NT2/D1 (cell line): ENCODE results near the gene GALNT9.

Experiments used
- DNase-seq: peaks from one replicate; pipeline ENCODE4 v3.0.0-alpha.2; 2011; ENCODE audit warnings: low read depth, low spot score
- H3K27me3 ChIP-seq: 2 replicates; pipeline ENCODE4 v1.6.0; 2011; ENCODE audit warnings: mild to moderate bottlenecking; ENCODE audit not compliant: insufficient read length, insufficient read depth
- H3K36me3 ChIP-seq: 2 replicates; pipeline ENCODE4 v1.6.1; 2011; ENCODE audit warnings: mild to moderate bottlenecking, low read length, mixed read lengths; ENCODE audit not compliant: insufficient read depth, insufficient read length
- H3K4me1 ChIP-seq: 2 replicates; pipeline ENCODE4 v1.5.1; 2011; ENCODE audit not compliant: insufficient read depth, insufficient read length
- H3K4me3 ChIP-seq: 2 replicates; pipeline ENCODE4 v1.5.1; 2011; ENCODE audit warnings: low read depth; ENCODE audit not compliant: insufficient read length
- H3K9ac ChIP-seq: 2 replicates; pipeline ENCODE4 v1.6.0; 2011; ENCODE audit warnings: low read depth; ENCODE audit not compliant: insufficient read length
- H3K9me3 ChIP-seq: 2 replicates; pipeline ENCODE4 v1.5.1; 2011; ENCODE audit warnings: mild to moderate bottlenecking, low read length; ENCODE audit not compliant: insufficient read depth
- SUZ12 ChIP-seq: IDR thresholded peaks from 2 replicates; pipeline ENCODE4 v1.6.1; 2011; ENCODE audit not compliant: insufficient read length, insufficient read depth; ENCODE audit errors: extremely low read depth
- YY1 ChIP-seq: IDR thresholded peaks from 2 replicates; pipeline ENCODE4 v1.6.1; 2011; ENCODE audit not compliant: insufficient read length, insufficient read depth
- ZNF274 ChIP-seq: IDR thresholded peaks from 2 replicates; pipeline ENCODE4 v1.6.1; 2011; ENCODE audit warnings: mild to moderate bottlenecking, low read depth, low read length

The GALNT9 gene

GRCh38 chr12:132333766-132334165 lies 4.4 kb upstream of the GALNT9 start:
- H3K4me3 ChIP-seq = no peak overlapping the region
- H3K27me3 ChIP-seq = peaks cover 94% of the 10 kb centered on the region
- no peaks in the 10 kb centered on the region for H3K36me3 ChIP-seq
- H3K4me1 ChIP-seq = peaks cover 2% of the 10 kb centered on the region
- TF ChIP-seq SUZ12 (no peak), YY1 (no peak), ZNF274 (no peak)
- H3K9ac ChIP-seq = no peak overlapping the region
- no peaks in the 10 kb centered on the region for H3K9me3 ChIP-seq
- DNase-seq = no peak

GRCh38 chr12:132333273-132333672 lies 3.9 kb upstream of the GALNT9 start:
- TF ChIP-seq ZNF274 (no peak), SUZ12 (no peak)
- Histone ChIP-seq H3K4me1 (peaks cover 2% of the 10 kb centered on the region), H3K9ac (no peak overlapping the region), H3K4me3 (no peak overlapping the region), H3K36me3 (no peaks in the 10 kb centered on the region), H3K9me3 (no peaks in the 10 kb centered on the region), H3K27me3 (peaks cover 94% of the 10 kb centered on the region)
- DNase-seq = no peak

GRCh38 chr12:132330549-132330881 lies 1.1 kb upstream of the GALNT9 start:
- H3K4me3 ChIP-seq = no peak overlapping the region
- TF ChIP-seq SUZ12 (no peak), YY1 (no peak), ZNF274 (no peak)
- H3K36me3 ChIP-seq = no peaks in the 10 kb centered on the region
- no peak for DNase-seq
- H3K9me3 ChIP-seq = no peaks in the 10 kb centered on the region
- H3K27me3 ChIP-seq = peaks cover 94% of the 10 kb centered on the region
- no peak overlapping the region for H3K9ac ChIP-seq
- peaks cover 2% of the 10 kb centered on the region for H3K4me1 ChIP-seq

- TF ChIP-seq SUZ12 (no peak), YY1 (no peak), ZNF274 (no peak)
- Histone ChIP-seq H3K36me3 (no peaks in the 10 kb centered on the region), H3K27me3 (peaks cover 94% of the 10 kb centered on the region), H3K4me3 (no peak overlapping the region), H3K9me3 (no peaks in the 10 kb centered on the region), H3K4me1 (peaks cover 2% of the 10 kb centered on the region), H3K9ac (no peak overlapping the region)
- no peak for DNase-seq
Observed at GRCh38 chr12:132329720-132330548, 545 bp upstream of the GALNT9 start.

- no peak for DNase-seq
- TF ChIP-seq ZNF274 (no peak), YY1 (no peak), SUZ12 (no peak)
- peaks cover 94% of the 10 kb centered on the region for H3K27me3 ChIP-seq
- no peaks in the 10 kb centered on the region for H3K36me3 ChIP-seq
- H3K9me3 ChIP-seq = no peaks in the 10 kb centered on the region
- peaks cover 3% of the 10 kb centered on the region for H3K4me1 ChIP-seq
- H3K4me3 ChIP-seq = no peak overlapping the region
- H3K9ac ChIP-seq = no peak overlapping the region
Observed at GRCh38 chr12:132328282-132329029, 933 bp downstream of the GALNT9 start.

GRCh38 chr12:132327336-132328171 lies 1.8 kb downstream of the GALNT9 start:
- H3K4me1 ChIP-seq = peaks cover 7% of the 10 kb centered on the region
- peaks cover 95% of the 10 kb centered on the region for H3K27me3 ChIP-seq
- no peak overlapping the region for H3K9ac ChIP-seq
- H3K9me3 ChIP-seq = no peaks in the 10 kb centered on the region
- DNase-seq = no peak
- no peaks in the 10 kb centered on the region for H3K36me3 ChIP-seq
- no peak for TF ChIP-seq ZNF274
- no peak for TF ChIP-seq SUZ12
- no peak for TF ChIP-seq YY1
- no peak overlapping the region for H3K4me3 ChIP-seq
